Measurements from ENCODE around the gene THBS1. TPM values are rescaled to one million over a fixed set of nuclear protein-coding genes. Genes with fewer than 3 reads are reported as not detected.

THBS1 gene
- total and polyA plus RNA-seq, 12 donors, result 21.9 to 709 (median 271) TPM

DNA sequence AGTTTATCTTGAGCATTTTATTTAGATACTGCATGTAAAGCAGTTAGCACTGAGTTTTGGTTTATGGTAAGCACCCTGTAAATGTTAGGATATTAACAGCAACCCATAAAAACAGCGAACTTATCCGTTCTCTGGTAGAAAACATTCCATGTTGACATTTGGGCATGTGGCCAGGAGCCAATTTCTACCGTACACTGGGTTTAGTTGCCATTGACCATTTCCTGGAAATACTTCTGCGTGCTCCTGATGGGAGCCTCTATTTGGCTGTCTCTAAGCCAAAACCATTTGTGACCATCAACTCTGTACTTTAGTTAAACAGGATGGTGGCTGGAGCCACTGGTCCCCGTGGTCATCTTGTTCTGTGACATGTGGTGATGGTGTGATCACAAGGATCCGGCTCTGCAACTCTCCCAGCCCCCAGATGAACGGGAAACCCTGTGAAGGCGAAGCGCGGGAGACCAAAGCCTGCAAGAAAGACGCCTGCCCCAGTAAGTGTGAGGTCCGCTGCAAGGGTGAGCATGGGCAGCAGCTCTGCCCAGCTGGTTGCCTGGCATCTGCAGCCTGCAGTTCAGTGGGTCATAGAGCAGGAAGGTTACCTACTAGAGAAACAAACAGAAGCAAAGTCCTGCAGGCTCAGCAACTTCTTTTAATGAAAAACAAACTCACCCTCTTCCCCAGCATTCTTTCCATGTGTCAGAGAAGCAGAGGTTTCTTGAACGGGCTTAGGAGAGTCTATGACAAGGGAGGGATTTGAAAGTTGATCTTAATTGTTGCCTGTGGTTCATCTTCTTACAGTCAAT lies 7.1 kb downstream of the THBS1 start:
- H3K9me3 ChIP-seq (replicated peaks in 1 of 3), result no peaks in the 10 kb centered on the region
- no peak for TF ChIP-seq CTCF (IDR thresholded peaks at IDR 0.05)
- peak in 1 of 2 donors; percentile 28 for TF ChIP-seq POLR2A (IDR thresholded peaks at IDR 0.05)
- DNase-seq, result peak in 1 of 7 donors; percentile 30
- H3K4me1 ChIP-seq (replicated peaks in 1 of 2), result no peaks in the 10 kb centered on the region
- intact Hi-C loops (cut with DNase I), result loop anchor here in 1 of 2 donors (5.0 to 10.0 kb wide), 2 partner anchors 273 to 401 kb away; no protein-coding TSS in a partner anchor
- peaks cover 0 to 86% of the 10 kb centered on the region in 2 donors for H3K36me3 ChIP-seq (replicated peaks in 1 of 2)
- H3K4me3 ChIP-seq, result no peak overlapping the region
- H3K27ac ChIP-seq, result no peak overlapping the region
- H3K27me3 ChIP-seq, result no peaks in the 10 kb centered on the region
- WGBS, 4 donors, result 76 to 83% (median 82%) methylated on average over 12 to 13 of the region's 13 CpGs

- H3K4me3 ChIP-seq, result no peak overlapping the region
- no peaks in the 10 kb centered on the region for H3K4me1 ChIP-seq (replicated peaks in 1 of 2)
- DNase-seq, result no peak
- no peaks in the 10 kb centered on the region for H3K27me3 ChIP-seq
- WGBS, 4 donors, result 83 to 91% (median 87%) methylated on average over 13 of the region's 13 CpGs
- intact Hi-C loops (cut with DNase I), result loop anchor here in 1 of 2 donors (5.0 to 10.0 kb wide), 2 partner anchors 274 to 401 kb away; no protein-coding TSS in a partner anchor
- no peaks in the 10 kb centered on the region for H3K9me3 ChIP-seq (replicated peaks in 1 of 3)
- no peak overlapping the region for H3K27ac ChIP-seq
- TF ChIP-seq CTCF (IDR thresholded peaks at IDR 0.05) (no peak), POLR2A (IDR thresholded peaks at IDR 0.05) (peak in 1 of 2 donors; percentile 11)
- H3K36me3 ChIP-seq (replicated peaks in 1 of 2), result peaks cover 0 to 86% of the 10 kb centered on the region in 2 donors
These were observed 7.8 kb downstream of the THBS1 start for GRCh38 chr15:39588531-39589192.

DNA sequence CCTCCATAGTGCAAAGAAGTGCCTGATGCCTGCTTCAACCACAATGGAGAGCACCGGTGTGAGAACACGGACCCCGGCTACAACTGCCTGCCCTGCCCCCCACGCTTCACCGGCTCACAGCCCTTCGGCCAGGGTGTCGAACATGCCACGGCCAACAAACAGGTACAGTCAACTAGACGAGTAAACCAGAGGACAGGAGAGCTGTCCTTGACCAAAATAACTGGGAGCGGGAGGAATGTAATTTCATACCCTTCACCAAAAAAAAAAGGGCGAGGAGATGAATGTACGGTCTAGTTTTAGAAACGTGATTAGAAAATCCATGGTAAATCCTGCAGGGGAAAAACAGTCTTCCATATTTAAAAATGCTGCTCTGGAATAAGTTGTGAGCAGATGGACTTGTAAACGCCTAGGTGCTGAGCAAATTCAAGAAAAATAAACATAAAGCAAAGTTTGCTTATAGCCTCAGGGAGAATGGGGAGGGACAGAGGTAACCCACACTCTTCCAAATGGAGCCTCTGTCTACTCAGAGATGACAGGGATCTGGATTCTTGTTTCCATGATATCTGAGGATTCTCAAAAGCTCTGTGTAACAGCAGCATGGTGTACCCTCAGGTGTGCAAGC lies 8.4 kb downstream of the THBS1 start:
- no peak overlapping the region for H3K27ac ChIP-seq
- TF ChIP-seq CTCF (IDR thresholded peaks at IDR 0.05) (no peak), POLR2A (IDR thresholded peaks at IDR 0.05) (no peak)
- no peak overlapping the region for H3K4me3 ChIP-seq
- H3K36me3 ChIP-seq (replicated peaks in 1 of 2), result peaks cover 0 to 87% of the 10 kb centered on the region in 2 donors
- H3K27me3 ChIP-seq, result no peaks in the 10 kb centered on the region
- 80 to 87% (median 83%) methylated on average over 14 of the region's 14 CpGs for WGBS, 4 donors
- intact Hi-C loops (cut with DNase I), result loop anchor here in 1 of 2 donors (5.0 to 10.0 kb wide), 2 partner anchors 275 to 402 kb away; no protein-coding TSS in a partner anchor
- no peaks in the 10 kb centered on the region for H3K4me1 ChIP-seq (replicated peaks in 1 of 2)
- H3K9me3 ChIP-seq (replicated peaks in 1 of 3), result no peaks in the 10 kb centered on the region
- no peak for DNase-seq

Measured in adrenal gland (tissue), 12 donors.